Measurements from ENCODE around the gene GBF1.

DNA sequence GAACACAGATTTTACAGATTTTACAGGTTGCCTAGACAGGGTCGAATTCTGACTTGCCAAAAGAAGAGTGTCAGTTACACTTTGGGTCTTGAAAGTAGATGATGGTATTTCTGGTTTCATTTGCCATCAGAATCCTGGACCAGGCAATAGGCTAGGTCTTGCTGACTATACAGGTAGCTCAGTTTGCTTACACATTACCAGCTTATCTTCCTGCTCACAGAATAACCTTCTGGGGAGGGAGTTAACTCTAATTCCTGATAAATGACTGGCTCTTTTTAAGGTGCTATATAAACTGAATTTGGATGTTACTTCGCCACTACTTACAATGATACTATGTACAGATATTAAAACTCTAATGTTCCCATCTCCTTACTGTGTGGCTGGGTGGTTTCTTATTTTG, 39.8 kb downstream of the GBF1 start:
- TF ChIP-seq, protein P1, sequence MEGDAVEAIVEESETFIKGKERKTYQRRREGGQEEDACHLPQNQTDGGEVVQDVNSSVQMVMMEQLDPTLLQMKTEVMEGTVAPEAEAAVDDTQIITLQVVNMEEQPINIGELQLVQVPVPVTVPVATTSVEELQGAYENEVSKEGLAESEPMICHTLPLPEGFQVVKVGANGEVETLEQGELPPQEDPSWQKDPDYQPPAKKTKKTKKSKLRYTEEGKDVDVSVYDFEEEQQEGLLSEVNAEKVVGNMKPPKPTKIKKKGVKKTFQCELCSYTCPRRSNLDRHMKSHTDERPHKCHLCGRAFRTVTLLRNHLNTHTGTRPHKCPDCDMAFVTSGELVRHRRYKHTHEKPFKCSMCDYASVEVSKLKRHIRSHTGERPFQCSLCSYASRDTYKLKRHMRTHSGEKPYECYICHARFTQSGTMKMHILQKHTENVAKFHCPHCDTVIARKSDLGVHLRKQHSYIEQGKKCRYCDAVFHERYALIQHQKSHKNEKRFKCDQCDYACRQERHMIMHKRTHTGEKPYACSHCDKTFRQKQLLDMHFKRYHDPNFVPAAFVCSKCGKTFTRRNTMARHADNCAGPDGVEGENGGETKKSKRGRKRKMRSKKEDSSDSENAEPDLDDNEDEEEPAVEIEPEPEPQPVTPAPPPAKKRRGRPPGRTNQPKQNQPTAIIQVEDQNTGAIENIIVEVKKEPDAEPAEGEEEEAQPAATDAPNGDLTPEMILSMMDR (IDR thresholded peaks at IDR 0.05 in 8 of 11, conservative IDR thresholded peaks at IDR 0.05 in 3 of 11) = no peak
- no peak for TF ChIP-seq POLR2A (IDR thresholded peaks at IDR 0.05)

All from spleen (tissue), 7 donors.